ENCODE measurements around the gene CSNK1A1L.

The CSNK1A1L gene

DNA sequence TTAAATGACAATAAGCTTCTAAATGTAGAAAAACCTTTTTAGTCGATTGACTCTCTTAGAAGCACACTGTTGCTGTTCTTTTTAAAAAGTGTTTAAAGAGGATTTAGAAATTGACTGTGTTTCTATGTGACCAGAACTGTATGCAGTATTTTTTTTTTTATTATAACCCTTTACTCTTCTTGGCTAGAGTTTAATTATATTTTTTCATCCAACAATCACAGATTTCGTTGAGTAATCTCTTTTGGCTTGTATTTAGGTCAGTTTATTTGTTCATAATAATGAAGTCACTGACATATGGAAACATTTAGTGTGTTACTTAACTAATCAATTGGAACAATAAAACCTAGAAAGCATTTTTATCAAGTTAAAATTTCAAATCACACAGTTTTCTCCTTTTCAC is 19.9 kb downstream of the CSNK1A1L start:
- H3K4me3 ChIP-seq (replicated peaks; ENCODE audit: low read depth, low read length): no peak overlapping the region
- TF ChIP-seq, protein P1, sequence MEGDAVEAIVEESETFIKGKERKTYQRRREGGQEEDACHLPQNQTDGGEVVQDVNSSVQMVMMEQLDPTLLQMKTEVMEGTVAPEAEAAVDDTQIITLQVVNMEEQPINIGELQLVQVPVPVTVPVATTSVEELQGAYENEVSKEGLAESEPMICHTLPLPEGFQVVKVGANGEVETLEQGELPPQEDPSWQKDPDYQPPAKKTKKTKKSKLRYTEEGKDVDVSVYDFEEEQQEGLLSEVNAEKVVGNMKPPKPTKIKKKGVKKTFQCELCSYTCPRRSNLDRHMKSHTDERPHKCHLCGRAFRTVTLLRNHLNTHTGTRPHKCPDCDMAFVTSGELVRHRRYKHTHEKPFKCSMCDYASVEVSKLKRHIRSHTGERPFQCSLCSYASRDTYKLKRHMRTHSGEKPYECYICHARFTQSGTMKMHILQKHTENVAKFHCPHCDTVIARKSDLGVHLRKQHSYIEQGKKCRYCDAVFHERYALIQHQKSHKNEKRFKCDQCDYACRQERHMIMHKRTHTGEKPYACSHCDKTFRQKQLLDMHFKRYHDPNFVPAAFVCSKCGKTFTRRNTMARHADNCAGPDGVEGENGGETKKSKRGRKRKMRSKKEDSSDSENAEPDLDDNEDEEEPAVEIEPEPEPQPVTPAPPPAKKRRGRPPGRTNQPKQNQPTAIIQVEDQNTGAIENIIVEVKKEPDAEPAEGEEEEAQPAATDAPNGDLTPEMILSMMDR (IDR thresholded peaks at IDR 0.05; ENCODE audit: low read length, missing control alignments): no peak
- DNase-seq (ENCODE audit: low read depth): no peak

DNA sequence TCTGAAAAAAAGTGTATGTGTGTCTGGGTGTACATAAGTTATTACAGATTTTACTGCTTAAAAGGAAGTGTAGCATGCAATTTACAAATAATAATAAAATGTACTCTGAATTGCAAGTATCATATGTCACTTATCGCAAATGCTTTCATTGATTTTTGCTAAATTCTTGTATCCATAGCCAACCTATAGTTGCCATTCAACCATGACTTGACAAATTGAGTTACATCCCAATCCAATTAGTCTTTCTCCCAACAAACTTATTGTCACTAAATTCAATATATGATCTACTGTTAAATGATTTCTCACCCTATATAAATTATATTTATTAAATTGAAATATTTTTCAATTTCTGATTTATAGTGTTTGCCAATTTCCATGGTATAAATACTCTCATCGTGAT is 28.6 kb downstream of the CSNK1A1L start:
- no peak for DNase-seq (ENCODE audit: low read depth)
- TF ChIP-seq, protein P1 (IDR thresholded peaks at IDR 0.05; ENCODE audit: low read length, missing control alignments): no peak
- H3K4me3 ChIP-seq (replicated peaks; ENCODE audit: low read depth, low read length): no peak overlapping the region

DNA sequence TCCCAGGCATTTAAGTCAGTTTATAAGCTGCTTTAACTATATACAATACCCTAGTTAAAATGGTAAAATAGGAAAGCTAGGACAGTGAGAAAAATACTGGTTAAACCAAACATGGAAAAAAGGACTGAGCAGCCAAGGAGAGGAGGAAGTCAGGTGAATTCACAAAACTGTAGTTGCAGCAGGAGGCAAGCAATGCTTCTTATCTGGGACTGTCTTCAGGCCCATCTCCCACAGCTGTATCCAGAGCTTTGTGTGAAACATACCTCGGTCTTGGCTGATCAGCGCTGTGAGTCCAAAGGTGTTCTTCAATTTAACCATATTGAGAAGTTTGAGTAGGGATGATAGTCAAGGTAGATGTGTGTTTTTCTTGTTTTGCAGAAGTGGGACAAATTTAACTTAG is 30.3 kb downstream of the CSNK1A1L start:
- DNase-seq (ENCODE audit: low read depth): no peak
- H3K4me3 ChIP-seq (replicated peaks; ENCODE audit: low read depth, low read length): no peak overlapping the region
- TF ChIP-seq, protein P1 (IDR thresholded peaks at IDR 0.05; ENCODE audit: low read length, missing control alignments): no peak

DNA sequence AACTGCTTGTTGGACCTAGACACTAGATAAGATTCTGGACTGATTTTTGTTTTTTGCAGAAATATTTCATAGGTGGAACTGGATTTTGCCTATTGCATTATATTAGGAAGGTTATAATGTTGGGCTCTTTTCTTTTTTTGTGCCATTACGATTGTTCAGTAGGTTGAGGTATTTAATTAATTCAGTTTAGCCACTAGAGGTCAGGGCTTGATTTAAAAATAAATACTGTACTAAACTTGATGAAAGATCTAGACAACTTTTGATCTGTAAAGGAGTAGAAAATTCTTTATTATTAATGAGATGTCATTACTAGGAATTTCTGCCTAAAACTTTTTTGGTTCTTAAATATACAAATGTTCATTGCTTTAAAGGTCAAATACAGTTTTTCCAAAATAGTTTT is 30.8 kb downstream of the CSNK1A1L start:
- H3K4me3 ChIP-seq (replicated peaks; ENCODE audit: low read depth, low read length): no peak overlapping the region
- peak; percentile 67 for DNase-seq (ENCODE audit: low read depth)
- TF ChIP-seq, protein P1 (IDR thresholded peaks at IDR 0.05; ENCODE audit: low read length, missing control alignments): peak; percentile 34

DNA sequence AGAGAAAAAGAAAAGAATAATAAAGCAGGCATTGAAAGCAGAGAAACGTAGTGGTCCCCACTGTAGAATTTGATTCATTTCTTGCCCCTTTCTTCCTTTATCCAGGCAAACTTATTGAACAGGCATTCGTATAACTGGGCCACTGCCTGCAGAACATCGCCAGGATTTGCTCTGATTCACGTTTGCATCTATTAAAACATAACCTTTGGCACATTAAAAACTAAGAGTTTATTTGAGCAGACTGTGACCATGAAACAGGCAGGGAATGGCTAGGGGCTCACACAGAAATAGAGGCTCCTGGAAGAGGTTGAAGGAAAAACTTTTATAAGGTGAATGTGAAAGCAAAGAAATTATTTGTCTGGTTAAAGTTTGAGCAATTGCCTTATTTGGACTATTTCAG is 33.4 kb downstream of the CSNK1A1L start:
- DNase-seq (ENCODE audit: low read depth): no peak
- no peak overlapping the region for H3K4me3 ChIP-seq (replicated peaks; ENCODE audit: low read depth, low read length)
- TF ChIP-seq, protein P1 (IDR thresholded peaks at IDR 0.05; ENCODE audit: low read length, missing control alignments): no peak

DNA sequence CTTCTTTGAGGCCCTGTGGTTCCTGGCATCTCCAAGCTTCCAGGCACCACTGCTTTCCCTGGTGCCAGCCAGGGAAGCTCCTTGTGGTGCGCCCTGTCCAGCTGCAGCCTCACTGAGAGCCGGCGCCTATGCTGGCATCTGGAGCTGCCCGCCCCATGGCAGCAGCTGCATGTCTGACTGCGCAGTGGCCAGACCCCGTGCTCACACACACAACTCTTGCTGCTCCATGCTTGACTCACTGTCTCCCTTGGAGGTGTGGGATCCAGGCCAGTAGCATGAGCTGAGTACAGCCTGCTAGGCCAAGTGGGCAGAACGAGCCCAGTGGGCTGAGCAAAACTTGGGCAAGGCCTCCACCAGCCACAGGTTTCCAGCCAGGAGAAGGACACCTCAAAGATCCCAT is 34.5 kb downstream of the CSNK1A1L start:
- DNase-seq (ENCODE audit: low read depth): no peak
- no peak overlapping the region for H3K4me3 ChIP-seq (replicated peaks; ENCODE audit: low read depth, low read length)
- TF ChIP-seq, protein P1 (IDR thresholded peaks at IDR 0.05; ENCODE audit: low read length, missing control alignments): no peak

DNA sequence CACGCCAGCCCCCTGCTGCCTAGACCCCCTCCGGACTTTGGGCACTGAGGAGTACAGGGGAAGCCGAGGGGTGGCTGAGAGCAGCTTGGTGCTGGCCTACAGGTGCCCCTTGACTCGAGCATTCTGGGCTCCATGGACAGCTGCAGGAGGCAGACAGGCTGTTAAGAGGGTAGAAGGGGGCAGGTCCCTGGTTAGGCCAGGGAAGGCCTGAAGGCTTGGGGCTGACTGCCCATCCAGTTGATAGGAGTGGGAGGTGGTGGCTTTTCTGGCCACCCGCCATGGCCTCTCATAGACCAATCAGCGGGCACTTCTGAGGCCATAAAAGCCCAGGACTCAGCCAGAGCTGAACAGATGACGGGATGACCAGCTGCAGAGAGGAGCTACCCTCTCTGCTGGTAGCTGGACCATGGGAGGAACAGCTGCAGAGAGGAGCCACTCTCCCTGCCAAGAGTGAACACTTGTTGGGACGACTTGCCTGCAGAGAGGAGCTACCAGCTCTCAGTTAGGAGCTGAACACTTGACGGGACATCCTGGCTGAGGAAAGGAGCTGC is 35.2 kb downstream of the CSNK1A1L start:
- TF ChIP-seq, protein P1 (IDR thresholded peaks at IDR 0.05; ENCODE audit: low read length, missing control alignments): no peak
- no peak for DNase-seq (ENCODE audit: low read depth)
- no peak overlapping the region for H3K4me3 ChIP-seq (replicated peaks; ENCODE audit: low read depth, low read length)

All from fibroblast of pulmonary artery (primary cell).